Activated T-helper 9 cell treated with anti-CD3 and anti-CD28 coated beads, Interleukin-2, amount 50 U/mL, for 16 hours (primary cell): ENCODE results near the gene PTOV1.
"Not testable (repeated sequence)": the region's sequence is repeated elsewhere in the genome, so short reads cannot be mapped to it uniquely, and the experiment has no call there.

ENCODE experiments used
- DNase-seq: peaks from one replicate; pipeline ENCODE4 v3.0.0-alpha.2; 2020; ENCODE audit warnings: low read depth

PTOV1 gene

DNA sequence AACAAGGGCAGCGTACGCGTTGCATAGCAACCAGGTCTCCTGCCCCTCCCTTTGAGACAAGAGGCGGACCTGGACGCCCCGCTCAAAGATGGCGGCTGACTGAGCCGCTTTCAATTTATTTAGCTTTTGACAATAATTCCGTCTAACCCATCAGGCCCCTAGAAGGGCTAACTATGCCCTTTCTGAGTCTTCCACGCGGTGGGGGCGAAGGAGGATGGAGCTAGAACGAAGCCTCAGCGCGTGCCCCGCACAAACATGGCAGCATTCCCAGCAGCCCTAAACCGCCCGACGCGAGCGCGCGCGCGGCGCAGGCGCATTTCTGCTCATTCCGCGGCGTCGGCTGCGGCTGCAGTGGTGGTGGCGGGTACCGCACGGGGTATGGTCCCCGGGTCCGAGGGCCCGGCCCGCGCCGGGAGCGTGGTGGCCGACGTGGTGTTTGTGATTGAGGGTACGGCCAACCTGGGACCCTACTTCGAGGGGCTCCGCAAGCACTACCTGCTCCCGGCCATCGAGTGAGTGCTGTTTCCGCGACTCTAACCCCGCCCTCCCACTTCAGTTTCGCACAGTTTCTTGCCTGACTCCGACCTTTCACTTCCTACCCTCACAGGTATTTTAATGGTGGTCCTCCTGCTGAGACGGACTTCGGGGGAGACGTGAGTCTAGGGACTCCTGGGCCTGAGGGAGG is 32.9 kb upstream of the PTOV1 start, which contains the start of gene MED25:
Gene MED25 (plus strand): TSS at position 326 of the 685 bp plus-strand sequence. CDS start 53 bp downstream, at position 379.
- DNase-seq, result peak; percentile 79

DNA sequence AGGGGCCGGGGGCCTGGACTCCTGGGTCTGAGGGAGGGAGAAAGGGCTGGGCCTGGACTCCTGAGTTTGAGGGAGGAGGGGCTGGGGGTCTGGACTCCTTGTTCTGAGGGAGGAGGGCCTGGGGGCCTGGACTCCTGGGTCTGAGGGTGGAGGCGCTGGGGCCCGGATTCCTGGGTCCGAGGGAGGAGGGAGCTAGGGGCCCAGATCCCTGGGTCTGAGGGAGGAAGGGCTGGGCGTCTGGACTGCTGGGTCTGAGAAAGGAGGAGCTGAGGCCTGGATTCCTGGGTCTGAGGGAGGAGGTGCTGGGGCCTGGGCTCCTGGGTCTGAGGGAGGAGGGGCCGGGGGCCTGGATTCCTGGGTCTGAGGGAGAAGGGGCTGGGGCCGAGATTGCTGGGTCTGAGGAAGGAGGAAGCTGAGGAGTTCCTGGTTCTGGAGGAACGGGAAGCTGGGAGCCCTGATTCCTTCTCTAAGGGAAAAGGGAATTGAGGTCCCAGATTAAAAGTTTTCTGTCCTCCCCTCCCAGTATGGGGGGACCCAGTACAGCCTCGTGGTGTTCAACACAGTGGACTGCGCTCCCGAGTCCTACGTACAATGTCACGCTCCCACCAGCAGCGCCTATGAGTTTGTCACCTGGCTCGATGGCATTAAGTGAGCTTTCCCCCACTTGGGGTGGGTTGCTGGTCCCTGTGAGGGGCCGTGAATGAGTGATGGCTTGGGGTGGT is 32.1 kb upstream of the PTOV1 start:
- no peak for DNase-seq

DNA sequence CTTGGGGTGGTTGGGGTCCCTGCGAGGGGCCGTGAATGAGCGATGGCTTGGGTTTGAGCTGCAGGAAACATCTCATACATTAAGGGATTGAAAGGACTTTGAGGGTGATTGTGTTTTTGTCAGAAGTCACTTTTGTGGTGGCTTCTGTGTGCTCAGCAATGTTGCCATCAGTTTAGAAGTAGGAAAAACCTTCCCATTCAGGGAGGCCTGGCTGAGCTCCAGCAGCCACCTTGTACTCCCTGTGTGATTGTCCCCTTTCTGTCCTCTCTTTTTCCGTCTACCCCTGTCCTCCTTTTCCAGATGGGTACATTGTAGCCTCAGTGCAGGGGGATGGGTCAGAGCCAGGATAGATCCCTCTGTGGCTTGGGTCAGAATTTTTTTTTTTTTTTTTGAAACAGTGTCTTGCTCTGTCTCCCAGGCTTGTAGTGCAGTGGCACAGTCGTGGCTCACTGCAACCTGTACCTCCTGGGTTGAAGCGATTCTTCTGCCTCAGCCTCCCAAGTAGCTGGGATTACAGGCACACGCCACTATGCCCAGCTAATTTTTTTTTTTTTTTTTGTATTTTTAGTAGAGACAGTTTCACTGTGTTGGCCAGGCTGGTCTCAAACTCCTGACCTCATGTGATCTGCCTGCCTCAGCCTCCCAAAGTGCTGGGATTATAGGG is 31.4 kb upstream of the PTOV1 start:
- not testable (repeated sequence) for DNase-seq

DNA sequence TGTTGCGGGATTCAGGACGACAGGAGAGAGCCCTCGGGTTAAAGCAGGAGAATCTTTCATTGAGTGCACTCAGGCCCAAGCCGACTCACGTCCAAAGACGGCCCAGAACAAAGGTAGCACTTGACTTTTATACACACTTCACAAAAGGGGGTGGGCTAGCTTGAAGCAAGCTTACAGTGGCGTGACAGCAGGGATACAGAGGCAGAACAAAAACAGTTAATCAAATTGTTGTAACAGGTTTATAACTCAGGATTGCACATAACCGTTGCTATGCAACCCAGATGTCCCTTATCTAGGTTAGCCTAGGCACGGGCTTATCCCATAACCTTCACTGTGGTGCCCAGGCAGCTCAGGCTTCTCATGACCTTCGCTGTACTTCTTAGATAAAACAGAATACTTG is 30.8 kb upstream of the PTOV1 start:
- DNase-seq, result no peak

DNA sequence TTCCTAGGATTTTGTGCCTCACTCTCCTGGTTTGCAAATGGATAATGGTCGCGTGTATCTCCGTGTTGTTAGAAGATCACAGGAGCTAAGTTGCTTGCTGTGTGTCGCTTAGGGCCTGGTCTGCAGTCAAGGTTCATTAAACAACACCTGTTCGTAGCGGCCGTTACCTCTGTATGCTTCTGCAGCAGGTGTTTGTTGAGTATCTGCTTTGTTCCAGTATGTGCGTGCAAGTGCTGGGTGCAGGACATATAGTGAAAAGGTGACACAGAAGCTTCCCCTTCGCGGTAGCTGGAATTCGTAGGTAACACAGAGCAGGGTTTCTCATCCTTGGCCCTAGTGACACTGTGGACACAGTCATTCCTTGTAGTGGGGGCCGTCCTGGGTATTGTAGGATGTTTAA is 27.5 kb upstream of the PTOV1 start:
- DNase-seq, result no peak

DNA sequence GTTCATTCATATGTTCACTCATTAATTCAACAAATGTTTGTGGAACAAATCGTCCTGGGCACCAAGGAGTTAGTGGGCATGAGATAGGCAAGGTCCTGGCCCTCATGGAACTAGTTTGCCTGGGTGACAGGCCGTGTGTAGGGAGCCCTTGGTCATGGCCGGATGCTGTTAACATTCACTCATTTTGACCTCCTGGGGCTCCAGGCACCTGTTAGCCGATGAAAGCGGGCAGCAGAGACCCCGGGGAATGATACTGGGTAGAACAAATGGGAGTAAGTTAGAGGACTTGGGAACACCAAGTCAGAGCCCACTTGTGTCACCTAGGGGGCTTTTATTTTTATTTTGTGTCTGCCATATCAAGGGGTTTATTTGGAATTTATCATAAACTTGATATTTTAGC is 26.3 kb upstream of the PTOV1 start:
- DNase-seq, result no peak

DNA sequence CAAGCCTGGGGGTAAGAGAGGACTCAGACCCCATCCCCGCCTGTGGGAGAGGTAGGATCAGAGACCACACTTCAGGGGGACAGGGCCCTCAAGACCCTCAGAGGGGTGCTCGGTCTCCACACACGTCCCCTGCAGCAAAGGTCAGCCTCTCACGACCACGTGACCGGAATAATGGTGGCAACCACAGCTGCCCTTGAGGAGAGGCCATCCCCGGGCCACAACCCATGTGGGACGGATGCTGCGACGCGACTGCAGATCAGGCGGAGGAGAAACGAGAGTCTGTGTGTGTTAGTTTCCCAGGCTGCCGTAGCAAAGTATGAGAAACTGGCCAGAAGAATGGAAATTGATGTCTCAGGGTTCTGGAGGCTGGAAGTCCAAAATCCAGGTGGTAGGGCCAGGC is 23.9 kb upstream of the PTOV1 start:
- DNase-seq, result no peak

DNA sequence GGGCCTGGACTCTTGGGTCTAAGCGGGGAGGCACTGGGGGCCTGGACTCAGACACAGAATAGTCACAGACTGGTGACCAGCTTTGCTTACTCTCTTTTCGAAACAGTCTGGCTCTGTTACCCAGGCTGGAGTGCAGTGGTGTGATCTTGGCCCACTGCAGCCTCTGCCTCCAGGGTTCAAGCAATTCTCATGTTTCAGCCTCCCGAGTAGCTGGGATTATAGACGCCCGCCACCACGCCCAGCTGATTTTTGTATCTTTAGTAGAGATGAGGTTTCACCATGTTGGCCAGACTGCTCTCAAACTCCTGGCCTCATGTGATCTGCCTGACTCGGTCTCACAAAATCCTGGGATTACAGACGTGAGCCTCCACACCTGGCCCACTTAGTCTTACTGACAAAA is 21.8 kb upstream of the PTOV1 start:
- no peak for DNase-seq

DNA sequence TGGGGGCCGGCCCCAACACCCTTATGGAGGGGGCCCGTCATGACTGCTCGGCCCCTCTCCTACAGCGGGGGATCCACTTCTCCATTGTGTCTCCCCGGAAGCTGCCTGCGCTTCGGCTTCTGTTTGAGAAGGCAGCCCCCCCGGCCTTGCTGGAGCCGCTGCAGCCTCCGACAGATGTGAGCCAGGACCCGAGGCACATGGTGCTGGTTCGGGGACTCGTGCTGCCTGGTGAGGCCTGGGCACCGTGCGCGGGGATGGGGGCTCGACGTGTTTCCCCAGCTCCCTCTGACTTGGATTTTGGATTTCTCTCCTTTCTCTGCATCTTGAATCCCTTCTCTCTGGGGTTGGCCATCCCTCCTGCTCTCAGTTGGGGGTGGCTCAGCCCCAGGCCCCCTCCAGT is 21.2 kb upstream of the PTOV1 start:
- no peak for DNase-seq

DNA sequence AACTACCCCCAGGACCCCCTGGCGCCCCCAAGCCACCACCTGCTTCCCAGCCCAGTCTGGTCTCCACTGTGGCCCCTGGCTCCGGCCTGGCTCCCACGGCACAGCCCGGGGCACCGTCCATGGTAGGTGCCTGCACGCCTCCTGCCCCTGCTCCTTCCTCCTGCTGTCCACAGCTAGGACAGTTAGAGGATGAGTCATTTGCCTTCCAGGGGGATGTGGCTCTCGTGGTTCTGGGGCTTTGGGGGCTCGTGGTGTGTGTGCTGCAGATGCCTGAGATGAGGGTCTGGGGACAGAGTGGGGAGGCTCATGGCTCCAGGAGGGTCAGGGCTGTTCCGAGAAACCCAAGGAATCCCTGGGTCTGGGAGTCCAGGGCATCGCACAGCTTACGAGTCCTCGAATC is 20.2 kb upstream of the PTOV1 start:
- no peak for DNase-seq

DNA sequence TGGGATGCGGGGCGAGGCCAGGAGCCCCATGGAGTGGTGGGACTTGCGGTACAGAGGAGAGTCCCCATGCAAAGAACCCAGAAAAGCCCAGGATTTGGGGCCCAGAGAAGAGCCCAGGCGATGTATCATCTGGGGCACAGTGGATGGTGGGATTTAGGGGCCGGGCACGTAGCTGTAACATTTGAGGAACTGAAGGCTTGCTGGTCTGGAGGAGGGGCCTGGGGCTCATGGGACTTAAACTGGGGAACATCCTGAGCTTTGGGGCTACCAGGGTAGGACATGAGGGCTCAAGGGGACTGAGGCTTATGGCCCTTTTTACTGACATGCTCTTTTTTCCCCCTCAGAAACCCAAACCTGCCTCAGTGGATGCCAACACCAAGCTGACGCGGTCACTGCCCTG is 19.4 kb upstream of the PTOV1 start:
- DNase-seq, result no peak

DNA sequence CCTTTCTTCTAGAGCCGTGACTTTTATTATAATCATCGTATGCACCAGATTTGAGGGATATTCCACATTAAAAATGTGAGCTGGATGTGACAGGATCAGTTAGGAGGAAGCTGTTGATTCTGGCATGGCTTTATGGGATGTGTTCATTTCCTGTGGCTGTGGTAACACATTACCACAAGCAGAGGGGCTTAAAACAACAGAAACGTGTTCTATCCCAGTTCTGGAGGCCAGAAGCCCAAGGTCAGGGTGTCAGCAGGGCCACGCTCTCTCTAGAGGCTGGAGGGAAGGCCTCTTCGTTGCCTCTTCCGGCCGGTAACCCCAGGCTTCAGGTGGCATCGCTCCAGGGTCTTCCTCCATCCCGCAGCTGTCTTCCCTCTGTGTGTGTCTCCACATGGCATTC is 18.4 kb upstream of the PTOV1 start:
- no peak for DNase-seq

DNA sequence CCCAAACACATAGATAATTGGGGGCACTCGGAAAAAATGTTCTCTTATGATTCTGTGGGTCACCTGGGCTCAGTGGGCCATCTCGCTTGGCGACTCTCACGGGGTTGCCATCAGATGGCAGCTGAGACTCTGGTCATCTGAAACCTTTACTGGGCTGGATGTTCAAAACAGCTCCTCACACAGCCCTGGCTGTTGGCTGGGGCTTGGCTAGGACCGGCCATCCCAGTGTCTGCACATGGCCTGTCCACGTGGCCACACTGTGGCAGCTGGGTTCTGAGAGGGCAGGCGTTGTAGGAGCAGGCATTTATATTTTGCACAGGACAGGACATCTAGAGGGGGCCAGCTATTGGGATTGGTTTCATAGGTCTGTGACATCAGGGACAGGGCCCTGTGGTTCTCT is 17.4 kb upstream of the PTOV1 start:
- DNase-seq, result no peak

DNA sequence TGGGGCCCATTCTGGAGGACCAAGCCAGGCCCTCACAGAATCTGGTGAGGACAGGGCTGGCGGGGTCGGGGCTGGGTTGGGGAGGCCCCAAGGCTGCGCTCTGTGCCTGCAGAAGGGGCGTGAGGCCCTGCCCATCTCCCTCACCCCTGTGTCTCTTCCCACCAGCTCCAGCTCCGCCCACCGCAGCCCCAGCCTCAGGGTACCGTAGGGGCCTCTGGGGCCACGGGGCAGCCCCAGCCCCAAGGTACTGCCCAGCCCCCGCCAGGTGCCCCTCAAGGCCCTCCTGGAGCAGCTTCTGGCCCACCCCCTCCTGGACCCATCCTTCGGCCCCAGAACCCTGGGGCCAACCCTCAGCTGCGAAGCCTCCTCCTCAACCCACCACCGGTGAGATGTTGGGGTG is 15.4 kb upstream of the PTOV1 start:
- no peak for DNase-seq

DNA sequence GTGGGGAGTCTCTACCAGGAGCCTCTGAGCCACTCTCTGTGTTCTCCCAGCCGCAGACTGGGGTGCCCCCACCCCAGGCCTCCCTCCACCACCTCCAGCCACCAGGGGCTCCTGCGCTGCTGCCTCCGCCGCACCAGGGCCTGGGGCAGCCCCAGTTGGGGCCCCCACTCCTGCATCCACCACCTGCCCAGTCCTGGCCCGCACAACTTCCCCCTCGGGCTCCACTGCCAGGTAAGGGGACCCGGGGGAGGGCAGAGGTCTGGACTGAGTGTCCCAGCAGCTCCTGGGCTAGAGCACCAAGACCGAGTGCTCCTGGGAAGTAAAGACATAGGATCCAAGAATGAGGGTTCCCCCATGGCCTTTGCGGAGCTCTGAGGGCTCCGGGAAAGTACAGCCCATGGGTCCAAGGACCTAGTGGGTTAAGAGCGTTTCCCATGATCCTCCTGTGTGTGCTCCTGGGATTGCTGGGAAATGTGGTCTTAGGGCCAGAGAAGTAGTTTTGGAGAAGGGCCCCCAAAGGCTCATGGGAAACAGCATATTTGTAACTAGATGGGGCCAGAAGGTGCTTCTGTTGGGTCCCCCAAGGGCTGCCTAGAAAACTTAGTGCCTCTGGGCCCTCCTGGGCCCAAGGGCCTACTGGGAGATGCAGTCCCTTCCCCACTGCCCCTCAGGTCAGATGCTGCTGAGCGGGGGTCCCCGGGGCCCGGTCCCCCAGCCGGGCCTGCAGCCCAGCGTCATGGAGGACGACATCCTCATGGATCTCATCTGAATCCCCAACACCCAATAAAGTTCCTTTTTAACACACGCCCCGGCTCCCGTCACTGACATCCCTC is 14.6 kb upstream of the PTOV1 start:
- no peak for DNase-seq

DNA sequence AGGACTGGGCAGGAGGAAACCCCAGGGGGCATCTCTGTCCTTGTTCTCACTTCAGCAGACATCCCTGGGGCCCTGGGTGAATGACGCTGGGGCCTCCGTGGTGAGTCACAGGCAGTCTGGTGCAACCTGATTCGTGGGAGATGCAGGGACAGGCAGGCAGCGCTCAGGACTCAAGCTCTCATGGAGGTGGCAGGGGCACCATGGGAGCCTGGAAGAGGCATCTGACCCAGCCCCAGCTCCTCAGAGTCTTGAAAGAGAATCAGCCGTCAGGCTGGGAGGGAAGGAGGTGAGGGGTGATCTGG is 14.0 kb upstream of the PTOV1 start:
- no peak for DNase-seq

DNA sequence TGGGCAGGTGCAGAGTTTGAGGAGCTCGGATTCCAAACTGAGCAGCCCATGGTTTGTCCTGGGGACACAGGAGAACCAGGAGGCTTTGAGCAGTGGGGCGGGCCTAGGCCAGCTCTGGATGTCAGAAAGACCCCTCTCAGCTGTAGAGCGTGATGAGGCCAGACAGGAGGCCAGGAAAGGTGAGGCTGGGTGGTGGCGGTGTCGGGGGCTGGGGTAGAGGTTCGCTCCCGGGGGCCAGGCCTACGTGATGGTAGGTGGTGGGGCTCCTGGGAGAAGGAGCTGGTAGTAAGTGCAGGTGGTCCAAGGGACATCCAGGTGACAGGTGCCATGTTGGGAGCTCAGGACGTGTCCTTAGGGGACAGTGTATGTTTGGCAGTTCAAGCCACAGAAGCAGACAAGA is 13.5 kb upstream of the PTOV1 start:
- DNase-seq, result no peak

DNA sequence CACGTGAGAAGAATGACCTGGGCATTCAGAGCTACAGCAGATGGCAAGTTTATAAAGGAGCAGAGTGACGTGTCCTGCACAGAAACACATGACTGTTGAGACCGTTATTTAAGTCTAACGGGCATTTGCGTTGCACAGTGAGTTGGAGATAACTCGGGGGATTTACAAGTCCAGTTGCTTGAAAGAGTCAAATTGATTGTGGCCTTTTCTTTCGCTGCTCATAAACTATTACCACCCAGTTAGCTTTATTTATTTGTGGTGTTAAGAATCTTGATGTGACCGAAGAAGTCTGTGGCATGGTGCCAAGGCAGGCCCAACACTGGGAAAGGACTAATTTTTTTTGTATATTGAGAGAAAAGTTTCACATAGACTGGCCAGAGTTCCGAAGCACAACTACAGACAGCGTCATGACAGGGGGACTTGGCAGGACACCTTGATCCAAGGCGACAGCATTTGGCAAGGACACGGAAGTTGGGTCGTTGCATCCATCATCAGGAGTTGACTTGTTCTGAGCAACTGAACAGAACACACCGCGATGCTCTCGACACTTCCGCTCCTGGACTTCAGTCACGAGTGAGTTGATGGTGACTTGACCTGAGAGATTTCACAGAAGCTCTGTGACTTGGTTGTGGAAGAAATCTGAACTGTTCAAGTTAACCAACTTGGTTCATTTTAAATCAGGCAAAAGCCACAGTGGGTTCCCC is 11.9 kb upstream of the PTOV1 start:
- no peak for DNase-seq

DNA sequence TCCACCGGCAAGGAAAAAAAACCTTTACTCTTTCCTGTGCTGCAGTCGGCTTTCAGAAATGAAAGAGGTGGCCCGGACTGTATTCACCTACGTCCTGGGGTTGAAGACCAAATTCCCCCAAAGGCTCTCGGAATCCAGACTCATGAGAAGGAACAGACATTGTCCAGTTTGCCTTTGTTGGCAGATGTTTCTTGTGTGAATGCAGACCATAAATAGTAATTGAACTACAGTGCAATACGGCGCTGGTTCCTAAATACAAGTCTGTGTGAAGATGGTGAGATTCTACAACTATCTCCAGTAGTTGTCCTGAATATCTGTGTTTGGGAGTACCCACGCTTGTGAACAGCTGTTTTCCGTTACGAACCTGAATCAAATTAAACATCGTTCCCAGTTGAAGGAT is 11.2 kb upstream of the PTOV1 start:
- no peak for DNase-seq

DNA sequence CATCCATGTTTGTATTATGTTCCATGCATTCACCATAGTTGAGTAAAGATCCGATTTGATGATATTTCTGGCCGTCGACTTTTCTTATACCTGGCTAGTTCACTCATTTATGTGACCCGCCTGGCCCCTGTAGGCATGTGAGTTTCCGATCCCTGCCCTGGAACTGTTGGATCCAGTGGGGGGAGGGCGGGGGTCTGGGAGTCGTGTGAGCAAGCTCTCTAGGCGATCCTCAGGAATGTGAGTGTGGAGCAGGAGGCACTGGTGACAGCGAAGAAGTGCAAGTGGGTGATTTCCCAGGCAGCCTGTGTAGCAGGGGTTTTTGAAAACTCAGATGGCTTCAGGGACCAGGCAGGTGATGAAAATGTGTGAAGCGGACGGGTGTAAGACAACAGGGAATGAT is 10.6 kb upstream of the PTOV1 start:
- DNase-seq, result no peak

DNA sequence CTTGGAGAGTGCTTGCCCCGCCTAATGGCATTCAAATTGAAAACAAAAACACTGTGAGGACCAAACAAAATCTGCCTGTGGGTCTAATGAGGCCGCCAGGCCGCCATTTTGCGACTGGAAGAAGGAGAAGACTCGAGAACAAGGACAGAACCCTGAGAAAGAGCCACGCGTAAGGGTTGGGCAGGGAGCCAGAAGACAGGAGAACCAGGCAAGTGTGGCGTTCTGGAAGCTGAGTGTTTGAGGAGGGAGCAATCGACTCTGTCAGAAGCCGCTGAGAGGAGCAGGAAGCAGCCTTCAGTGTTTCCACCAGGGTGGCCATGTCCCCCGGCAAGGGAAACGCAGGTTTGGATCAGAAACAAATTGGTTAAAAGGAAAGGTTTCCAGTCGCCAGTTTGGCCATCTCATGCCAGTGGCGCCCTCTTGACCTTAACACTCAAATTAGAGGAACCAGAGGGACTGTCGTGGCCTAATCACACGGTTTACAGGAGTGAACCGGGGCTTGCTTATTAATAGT is 10.2 kb upstream of the PTOV1 start:
- DNase-seq, result no peak

DNA sequence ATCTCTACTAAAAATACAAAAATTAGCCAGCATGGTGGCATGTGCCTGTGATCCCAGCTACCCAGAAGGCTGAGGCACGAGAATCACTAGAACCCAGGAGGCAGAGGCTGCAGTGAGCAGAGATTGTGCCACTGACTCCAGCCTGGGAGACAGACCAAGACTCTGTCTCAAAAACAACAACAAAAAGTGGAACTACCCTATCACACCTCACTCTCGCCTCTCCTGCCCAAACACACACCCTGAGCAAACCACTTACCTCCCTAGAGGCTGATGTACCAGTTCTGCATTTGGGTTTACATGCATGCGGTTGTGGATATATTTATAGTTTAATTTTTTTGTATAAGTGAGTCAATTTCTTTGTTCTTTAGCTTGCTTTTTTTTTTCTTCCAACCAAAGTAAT is 7.7 kb upstream of the PTOV1 start:
- no peak for DNase-seq
